Neuronal stem cell (in vitro differentiated cells): ENCODE data around the gene EHMT1.

Source experiments
- DNase-seq: peaks from one replicate; pipeline ENCODE4 v3.0.0-alpha.2; 2013; ENCODE audit warnings: low spot score
- H2AFZ ChIP-seq: one replicate; pipeline ENCODE4 v1.6.1; 2013; ENCODE audit warnings: mild to moderate bottlenecking, low read length, inconsistent platforms
- H2AK5ac ChIP-seq: 2 replicates; pipeline ENCODE4 v1.6.1; 2013; ENCODE audit warnings: low read depth, mild to moderate bottlenecking, inconsistent platforms, low read length, moderate library complexity, mixed read lengths
- H2BK120ac ChIP-seq: 2 replicates; pipeline ENCODE4 v1.6.1; 2013; ENCODE audit warnings: low read depth, mild to moderate bottlenecking, inconsistent platforms, low read length, moderate library complexity, mixed read lengths
- H2BK12ac ChIP-seq: one replicate; pipeline ENCODE4 v1.6.1; 2013; ENCODE audit warnings: low read length, inconsistent platforms
- H2BK15ac ChIP-seq: 2 replicates; pipeline ENCODE4 v1.6.1; 2013; ENCODE audit warnings: mild to moderate bottlenecking, low read length, inconsistent platforms, mixed read lengths
- H2BK5ac ChIP-seq: one replicate; pipeline ENCODE4 v1.6.1; 2013; ENCODE audit warnings: inconsistent platforms, mild to moderate bottlenecking, low read length, moderate library complexity
- H3K14ac ChIP-seq: one replicate; pipeline ENCODE4 v1.6.1; 2013; ENCODE audit warnings: low read length, inconsistent platforms
- H3K18ac ChIP-seq: 2 replicates; pipeline ENCODE4 v1.6.1; 2013; ENCODE audit warnings: low read length, inconsistent platforms
- H3K23ac ChIP-seq: 2 replicates; pipeline ENCODE4 v1.6.1; 2013; ENCODE audit warnings: low read depth, mild to moderate bottlenecking, mixed read lengths, low read length, inconsistent platforms; ENCODE audit not compliant: poor library complexity
- H3K27ac ChIP-seq: replicated peaks from 3 replicates; pipeline ENCODE4 v1.5.1; 2013; ENCODE audit warnings: low read length, inconsistent platforms
- H3K27me3 ChIP-seq, 3 experiments: 2 replicates each; pipeline ENCODE4 v1.6.1; 2013; ENCODE audit warnings: low read length in 3 of 3, mild to moderate bottlenecking in 2 of 3, inconsistent platforms in 1 of 3, low read depth in 1 of 3, mixed read lengths in 1 of 3, moderate library complexity in 1 of 3; ENCODE audit not compliant: control insufficient read depth in 3 of 3, insufficient read depth in 3 of 3
- H3K36me3 ChIP-seq, 2 donors: replicated peaks in 1 of 2; 2 replicates each; pipeline ENCODE4 v1.6.1; 2013; ENCODE audit warnings: low read length in 2 of 2; ENCODE audit not compliant: control insufficient read depth in 2 of 2, insufficient read depth in 2 of 2
- H3K4ac ChIP-seq: 2 replicates; pipeline ENCODE4 v1.6.1; 2013; ENCODE audit warnings: inconsistent platforms, mild to moderate bottlenecking, low read length, moderate library complexity
- H3K4me1 ChIP-seq, 2 donors: 1 replicate in 1 of 2; 2 replicates in 1 of 2; pipeline ENCODE4 v1.6.1; 2013; ENCODE audit warnings: low read length in 2 of 2, low read depth in 1 of 2; ENCODE audit not compliant: control insufficient read depth in 2 of 2, insufficient read depth in 1 of 2
- H3K4me2 ChIP-seq: one replicate; pipeline ENCODE4 v1.6.1; 2013; ENCODE audit warnings: mild to moderate bottlenecking, low read length, inconsistent platforms; ENCODE audit not compliant: insufficient read depth, poor library complexity, severe bottlenecking
- H3K4me3 ChIP-seq, 2 donors: 2 replicates each; pipeline ENCODE4 v1.5.1; 2013; ENCODE audit warnings: low read length in 2 of 2, mild to moderate bottlenecking in 2 of 2, inconsistent platforms in 1 of 2, moderate library complexity in 1 of 2
- H3K79me1 ChIP-seq: one replicate; pipeline ENCODE4 v1.6.1; 2013; ENCODE audit warnings: low read depth, mild to moderate bottlenecking, inconsistent platforms, low read length, moderate library complexity
- H3K9ac ChIP-seq: one replicate; pipeline ENCODE4 v1.6.1; 2013; ENCODE audit warnings: mild to moderate bottlenecking, low read depth, low read length, inconsistent platforms; ENCODE audit not compliant: poor library complexity
- H3K9me3 ChIP-seq, 2 donors: replicated peaks in 1 of 2; 2 replicates each; pipeline versions ENCODE3 to v1.6.1; 2013; ENCODE audit warnings: low read length in 2 of 2, mild to moderate bottlenecking in 2 of 2, inconsistent platforms in 1 of 2, low read depth in 1 of 2, mixed read lengths in 1 of 2, moderate library complexity in 1 of 2; ENCODE audit not compliant: control insufficient read depth in 2 of 2, insufficient read depth in 1 of 2
- H4K8ac ChIP-seq: one replicate; pipeline ENCODE4 v1.6.1; 2013; ENCODE audit warnings: low read depth, mild to moderate bottlenecking, inconsistent platforms, low read length, moderate library complexity
- H4K91ac ChIP-seq: one replicate; pipeline ENCODE4 v1.6.1; 2013; ENCODE audit warnings: low read length, low read depth, mild to moderate bottlenecking, inconsistent platforms; ENCODE audit not compliant: poor library complexity
- WGBS, 2 donors: extraction: QIAGEN DNeasy Blood & Tissue Kit; methylation state at CpG; one replicate each; pipeline ENCODE4 v1.1.7; 2013; ENCODE audit warnings: missing lambda C conversion rate in 2 of 2, mixed read lengths in 1 of 2; ENCODE audit not compliant: insufficient read length in 2 of 2, insufficient replicate concordance in 1 of 2; ENCODE audit errors: extremely low coverage in 2 of 2; 5-methylcytosine and 5-hydroxymethylcytosine counted together

EHMT1 gene

DNA sequence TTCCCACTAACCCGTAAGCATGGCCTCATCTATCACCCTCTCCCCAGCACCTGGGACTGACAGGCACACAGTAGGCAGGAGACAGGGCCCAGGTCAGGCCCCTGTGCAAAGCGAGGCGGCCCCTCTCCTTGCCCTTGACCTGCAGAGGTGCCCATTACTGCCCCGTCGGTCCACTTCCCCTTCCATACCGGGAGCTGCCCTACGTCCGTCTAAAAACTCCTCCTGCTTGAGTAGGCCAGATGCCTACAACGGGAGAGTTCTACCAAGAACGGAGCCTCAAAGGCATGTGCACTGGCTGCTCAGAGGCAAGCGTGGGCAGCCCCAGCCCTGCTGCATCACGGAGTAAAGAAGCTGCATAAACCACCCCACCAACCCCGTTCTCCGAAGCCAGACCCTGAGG is 35.5 kb upstream of the EHMT1 start:
- H2BK12ac ChIP-seq = no peak overlapping the region
- no peak overlapping the region for H2BK120ac ChIP-seq
- DNase-seq = no peak
- peaks cover 13% of the 10 kb centered on the region for H3K79me1 ChIP-seq
- H2AK5ac ChIP-seq = no peak overlapping the region
- H3K9me3 ChIP-seq = no peaks in the 10 kb centered on the region
- no peak overlapping the region for H3K4ac ChIP-seq
- H3K18ac ChIP-seq = no peak overlapping the region
- no peak overlapping the region for H3K27ac ChIP-seq
- H4K91ac ChIP-seq = no peak overlapping the region
- H3K27me3 ChIP-seq = no peaks in the 10 kb centered on the region
- no peak overlapping the region for H3K9ac ChIP-seq
- H4K8ac ChIP-seq = no peak overlapping the region
- no peak overlapping the region for H2BK15ac ChIP-seq
- no CpG with 5 or more reads among the region's 14 CpGs for WGBS, 2 donors
- no peaks in the 10 kb centered on the region for H3K4me1 ChIP-seq
- H3K14ac ChIP-seq = no peak overlapping the region
- H3K4me3 ChIP-seq = no peak overlapping the region
- H3K36me3 ChIP-seq = peaks cover 58 to 80% of the 10 kb centered on the region in 2 donors
- no peak overlapping the region for H3K23ac ChIP-seq
- no peak overlapping the region for H3K4me2 ChIP-seq
- no peak overlapping the region for H2AFZ ChIP-seq
- H2BK5ac ChIP-seq = no peak overlapping the region

- Histone ChIP-seq H3K9ac (no peak overlapping the region), H3K36me3 (peaks cover 63 to 86% of the 10 kb centered on the region in 2 donors), H2BK5ac (no peak overlapping the region), H3K27ac (no peak overlapping the region), H3K23ac (peak overlapping the region; percentile 32), H2BK120ac (no peak overlapping the region), H3K4me2 (no peak overlapping the region), H4K91ac (no peak overlapping the region), H2BK12ac (no peak overlapping the region), H3K79me1 (peaks cover 17% of the 10 kb centered on the region), H2BK15ac (no peak overlapping the region), H3K27me3 (no peaks in the 10 kb centered on the region), H3K4me1 (peaks cover 0 to 4% of the 10 kb centered on the region in 2 donors), H2AFZ (no peak overlapping the region), H3K9me3 (no peaks in the 10 kb centered on the region), H3K4me3 (no peak overlapping the region), H2AK5ac (no peak overlapping the region), H3K18ac (no peak overlapping the region), H3K4ac (no peak overlapping the region), H3K14ac (no peak overlapping the region), H4K8ac (no peak overlapping the region)
- no peak for DNase-seq
- WGBS, 2 donors = no CpG with 5 or more reads among the region's 8 CpGs
Observed at GRCh38 chr9:137583957-137584356, 34.8 kb upstream of the EHMT1 start.

DNA sequence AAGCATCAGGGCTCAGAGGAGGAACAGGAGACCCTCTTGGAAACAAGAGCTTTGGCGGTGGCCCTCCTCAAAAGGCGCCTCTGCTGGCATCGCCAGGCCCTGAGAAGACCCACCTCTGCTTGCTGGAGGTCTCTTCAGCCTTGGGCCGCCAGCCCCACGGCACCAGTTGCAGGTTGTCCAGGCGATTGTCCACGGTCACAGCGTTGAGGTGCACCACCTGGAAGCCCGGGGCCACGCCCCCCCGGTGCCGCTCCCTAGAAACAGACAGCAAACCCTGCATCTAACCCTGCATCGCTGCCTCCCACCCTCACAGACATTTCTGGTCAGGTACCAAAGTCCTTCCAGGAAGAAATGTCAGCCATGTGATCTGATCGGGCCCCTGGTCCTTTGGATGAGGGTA is 32.0 kb upstream of the EHMT1 start:
- Histone ChIP-seq H3K18ac (no peak overlapping the region), H3K27me3 (no peaks in the 10 kb centered on the region), H4K8ac (no peak overlapping the region), H3K9ac (no peak overlapping the region), H2BK120ac (no peak overlapping the region), H2BK15ac (no peak overlapping the region), H3K4ac (no peak overlapping the region), H4K91ac (no peak overlapping the region), H3K36me3 (peaks cover 52 to 75% of the 10 kb centered on the region in 2 donors), H3K27ac (no peak overlapping the region), H3K79me1 (peaks cover 26% of the 10 kb centered on the region), H3K4me2 (no peak overlapping the region), H3K4me3 (no peak overlapping the region), H3K4me1 (peaks cover 7 to 13% of the 10 kb centered on the region in 2 donors), H2AK5ac (no peak overlapping the region), H3K9me3 (no peaks in the 10 kb centered on the region), H2BK12ac (no peak overlapping the region), H3K23ac (no peak overlapping the region), H3K14ac (no peak overlapping the region), H2BK5ac (no peak overlapping the region), H2AFZ (no peak overlapping the region)
- DNase-seq = no peak
- WGBS, 2 donors = no CpG with 5 or more reads among the region's 14 CpGs

- no peak overlapping the region for H3K23ac ChIP-seq
- peak overlapping the region in 1 of 2 donors; percentile 97 for H3K4me3 ChIP-seq
- no peak overlapping the region for H3K4me2 ChIP-seq
- no peak overlapping the region for H3K4ac ChIP-seq
- H3K4me1 ChIP-seq = peaks cover 7 to 13% of the 10 kb centered on the region in 2 donors
- no peak overlapping the region for H2BK12ac ChIP-seq
- H2AFZ ChIP-seq = no peak overlapping the region
- H4K8ac ChIP-seq = no peak overlapping the region
- peaks cover 39 to 61% of the 10 kb centered on the region in 2 donors for H3K36me3 ChIP-seq
- H2BK120ac ChIP-seq = no peak overlapping the region
- no peak overlapping the region for H3K18ac ChIP-seq
- H2AK5ac ChIP-seq = no peak overlapping the region
- H3K79me1 ChIP-seq = peaks cover 28% of the 10 kb centered on the region
- no CpG with 5 or more reads among the region's 13 CpGs for WGBS, 2 donors
- H3K9ac ChIP-seq = no peak overlapping the region
- H3K14ac ChIP-seq = no peak overlapping the region
- H4K91ac ChIP-seq = no peak overlapping the region
- H3K9me3 ChIP-seq = no peaks in the 10 kb centered on the region
- H3K27me3 ChIP-seq = no peaks in the 10 kb centered on the region
- no peak overlapping the region for H2BK5ac ChIP-seq
- no peak overlapping the region for H3K27ac ChIP-seq
- no peak for DNase-seq
- H2BK15ac ChIP-seq = no peak overlapping the region
Observed at GRCh38 chr9:137588311-137588710, 30.5 kb upstream of the EHMT1 start.
